ENCODE data around the gene BMP6. TPM values are rescaled to one million over a fixed set of nuclear protein-coding genes. Genes with fewer than 3 reads are reported as not detected.
A peak's percentile ranks its signal among the peaks of the same experiment; 100 is the strongest.

Gene BMP6
- polyA plus RNA-seq, 3 donors: not detected

GRCh38 chr6:7901780-7902179 lies 175.9 kb downstream of the BMP6 start:
- H3K9me3 ChIP-seq (replicated peaks in 1 of 2; ENCODE audit: control insufficient read depth in 1 of 2, insufficient read depth in 1 of 2, low read length in 2 of 2): no peaks in the 10 kb centered on the region
- H3K27ac ChIP-seq (ENCODE audit: low read depth in 1 of 2, low read length in 2 of 2): no peak overlapping the region
- peaks cover 4% of the 10 kb centered on the region for H3K4me1 Mint-ChIP-seq
- peaks cover 0 to 2% (median 0%) of the 10 kb centered on the region in 3 donors for H3K27me3 Mint-ChIP-seq (ENCODE audit: low read depth in 3 of 3)
- H2AFZ ChIP-seq (ENCODE audit: insufficient read depth, low read depth, low read length, poor library complexity, severe bottlenecking): no peak overlapping the region
- peak overlapping the region in 1 of 7 donors; percentile 43 for H3K27ac Mint-ChIP-seq
- no peaks in the 10 kb centered on the region for H3K4me1 ChIP-seq (ENCODE audit: control insufficient read depth in 1 of 2, insufficient read depth in 2 of 2, low read length in 2 of 2)
- H3K4me3 Mint-ChIP-seq: no peak overlapping the region
- no peaks in the 10 kb centered on the region for H3K27me3 ChIP-seq (ENCODE audit: control insufficient read depth in 2 of 2, insufficient read depth in 2 of 2, low read length in 2 of 2)
- no peak overlapping the region for H3K4me3 ChIP-seq (replicated peaks in 1 of 3; ENCODE audit: low read depth in 2 of 3, low read length in 3 of 3)
- intact Hi-C loops (cut with micrococcal nuclease): no loop called here
- no peak for DNase-seq
- no peak for TF ChIP-seq CTCF (IDR thresholded peaks at IDR 0.05)
- no peaks in the 10 kb centered on the region for H3K9me3 Mint-ChIP-seq
- no peaks in the 10 kb centered on the region for H4K20me1 ChIP-seq (ENCODE audit: insufficient read depth, low read length)
- no peak overlapping the region for H3K4me2 ChIP-seq (replicated peaks; ENCODE audit: extremely low read depth, low read length, poor library complexity, severe bottlenecking)
- peaks cover 76 to 77% of the 10 kb centered on the region in 2 donors for H3K36me3 Mint-ChIP-seq
- H3K9ac ChIP-seq (ENCODE audit: insufficient read depth, low read length, poor library complexity, severe bottlenecking): no peak overlapping the region
- WGBS (ENCODE audit: insufficient coverage): 100% methylated on average over 3 of the region's 4 CpGs
- H3K79me2 ChIP-seq (ENCODE audit: insufficient read depth, low read length): peaks cover 19% of the 10 kb centered on the region
- peaks cover 76 to 81% of the 10 kb centered on the region in 2 donors for H3K36me3 ChIP-seq (replicated peaks in 1 of 2; ENCODE audit: control insufficient read depth in 1 of 2, insufficient read depth in 2 of 2, low read length in 2 of 2)

- Histone ChIP-seq H3K27ac (ENCODE audit: low read depth in 1 of 2, low read length in 2 of 2) (no peak overlapping the region), H3K36me3 (replicated peaks in 1 of 2; ENCODE audit: control insufficient read depth in 1 of 2, insufficient read depth in 2 of 2, low read length in 2 of 2) (peaks cover 72 to 77% of the 10 kb centered on the region in 2 donors), H3K79me2 (ENCODE audit: insufficient read depth, low read length) (peaks cover 23% of the 10 kb centered on the region), H4K20me1 (ENCODE audit: insufficient read depth, low read length) (peaks cover 2% of the 10 kb centered on the region), H3K9me3 (replicated peaks in 1 of 2; ENCODE audit: control insufficient read depth in 1 of 2, insufficient read depth in 1 of 2, low read length in 2 of 2) (no peaks in the 10 kb centered on the region), H3K4me1 (ENCODE audit: control insufficient read depth in 1 of 2, insufficient read depth in 2 of 2, low read length in 2 of 2) (no peaks in the 10 kb centered on the region), H3K4me2 (replicated peaks; ENCODE audit: extremely low read depth, low read length, poor library complexity, severe bottlenecking) (no peak overlapping the region), H3K27me3 (ENCODE audit: control insufficient read depth in 2 of 2, insufficient read depth in 2 of 2, low read length in 2 of 2) (no peaks in the 10 kb centered on the region), H2AFZ (ENCODE audit: insufficient read depth, low read depth, low read length, poor library complexity, severe bottlenecking) (no peak overlapping the region), H3K4me3 (replicated peaks in 1 of 3; ENCODE audit: low read depth in 2 of 3, low read length in 3 of 3) (no peak overlapping the region), H3K9ac (ENCODE audit: insufficient read depth, low read length, poor library complexity, severe bottlenecking) (no peak overlapping the region)
- 100% methylated on average over 3 of the region's 8 CpGs for WGBS (ENCODE audit: insufficient coverage)
- Mint-ChIP-seq H3K4me3 (no peak overlapping the region), H3K36me3 (peaks cover 74 to 75% of the 10 kb centered on the region in 2 donors), H3K9me3 (no peaks in the 10 kb centered on the region), H3K27me3 (ENCODE audit: low read depth in 3 of 3) (peaks cover 0 to 2% (median 0%) of the 10 kb centered on the region in 3 donors), H3K4me1 (peaks cover 4% of the 10 kb centered on the region), H3K27ac (peak overlapping the region in 1 of 7 donors; percentile 43)
- no peak for TF ChIP-seq CTCF (IDR thresholded peaks at IDR 0.05)
- intact Hi-C loops (cut with micrococcal nuclease): no loop called here
- no peak for DNase-seq
Measured at GRCh38 chr6:7902221-7902620, 176.3 kb downstream of the BMP6 start.

All from CD14-positive monocyte (primary cell).